SH-SY5Y (cell line): ENCODE measurements around the gene GALNT2.

Source experiments
- GATA2 ChIP-seq: IDR thresholded peaks from 2 replicates; pipeline ENCODE4 v1.6.1; 2011; ENCODE audit warnings: mild to moderate bottlenecking, low read depth, low read length
- GATA3 ChIP-seq: IDR thresholded peaks from 2 replicates; pipeline ENCODE4 v1.6.1; 2011; ENCODE audit warnings: low read depth, mild to moderate bottlenecking, low read length, moderate library complexity

- no peak for TF ChIP-seq GATA2
- TF ChIP-seq GATA3 = no peak
Observed at GRCh38 chr1:230129341-230129740, 62.3 kb downstream of the GALNT2 start.
